IMR-90 (cell line): ENCODE data around the gene ANKRD55. TPM values are rescaled to one million over a fixed set of nuclear protein-coding genes. Genes with fewer than 3 reads are reported as not detected.

Experiments used
- ATAC-seq: fragments of 200-7000 bp; cut with Tn5 transposase; 2 replicates; pipeline ENCODE4 v1.9.1; 2020; ENCODE audit warnings: low read depth, mild to moderate bottlenecking, moderate library complexity
- BruUV-seq: library from RNA; stranded (reverse); fragments of 400-500 nt; replicated peaks from 2 replicates; lab custom pipeline; 2021; lab: Mats Ljungman, UMichigan
- CTCF ChIA-PET: fragments of 300-600 bp; formaldehyde crosslinking; extraction: SDS; loops from one replicate; lab custom pipeline; 2021; ENCODE audit warnings: antibody characterized with exemption; lab: Yijun Ruan, JAX
- POLR2A ChIA-PET: fragments of 300-600 bp; sonication (Branson Sonifier 250); formaldehyde crosslinking; loops from one replicate; lab custom pipeline; 2022; ENCODE audit warnings: antibody characterized with exemption; ENCODE audit not compliant: unreplicated experiment; lab: Charles Lee
- DNase-seq: peaks from one replicate; pipeline ENCODE4 v3.0.0; 2013
- H2AFZ ChIP-seq: replicated peaks from 2 replicates; pipeline ENCODE3; 2013; ENCODE audit warnings: low read length, mild to moderate bottlenecking; ENCODE audit not compliant: poor library complexity
- H2AK5ac ChIP-seq: 2 replicates; pipeline ENCODE4 v1.6.1; 2013; ENCODE audit warnings: low read depth, low read length, inconsistent platforms
- H2AK9ac ChIP-seq: replicated peaks from 2 replicates; pipeline ENCODE3; 2013; ENCODE audit warnings: mild to moderate bottlenecking, low read depth, low read length, moderate library complexity; ENCODE audit not compliant: poor library complexity
- H2BK120ac ChIP-seq: 2 replicates; pipeline ENCODE4 v1.6.1; 2013; ENCODE audit warnings: low read depth, low read length, inconsistent platforms
- H2BK15ac ChIP-seq: 3 replicates; pipeline ENCODE4 v1.6.1; 2013; ENCODE audit warnings: low read depth, low read length, inconsistent platforms
- H2BK20ac ChIP-seq: 2 replicates; pipeline ENCODE4 v1.6.1; 2013; ENCODE audit warnings: low read depth, mild to moderate bottlenecking, inconsistent platforms, low read length, moderate library complexity
- H2BK5ac ChIP-seq: 2 replicates; pipeline ENCODE4 v1.6.1; 2013; ENCODE audit warnings: mild to moderate bottlenecking, low read depth, low read length, inconsistent platforms; ENCODE audit not compliant: poor library complexity, severe bottlenecking
- H3K14ac ChIP-seq: replicated peaks from 2 replicates; pipeline ENCODE4 v1.6.1; 2013; ENCODE audit warnings: low read depth, low read length, inconsistent platforms
- H3K18ac ChIP-seq: 2 replicates; pipeline ENCODE4 v1.6.1; 2013; ENCODE audit warnings: low read depth, low read length, control low read depth
- H3K23ac ChIP-seq: 2 replicates; pipeline ENCODE4 v1.6.1; 2013; ENCODE audit warnings: low read depth, low read length, inconsistent platforms
- H3K27ac ChIP-seq: 2 replicates; pipeline ENCODE4 v1.5.1; 2013; ENCODE audit warnings: mild to moderate bottlenecking, control low read depth, low read length; ENCODE audit not compliant: insufficient read depth
- H3K27me3 ChIP-seq: 2 replicates; pipeline ENCODE4 v1.6.1; 2013; ENCODE audit warnings: low read length; ENCODE audit not compliant: control insufficient read depth, insufficient read depth
- H3K36me3 ChIP-seq: 2 replicates; pipeline ENCODE4 v1.6.1; 2013; ENCODE audit warnings: low read length, mixed read lengths; ENCODE audit not compliant: control insufficient read depth, insufficient read depth
- H3K4ac ChIP-seq: 2 replicates; pipeline ENCODE4 v1.6.1; 2013; ENCODE audit warnings: low read depth, low read length, inconsistent platforms
- H3K4me1 ChIP-seq: 2 replicates; pipeline ENCODE4 v1.6.1; 2013; ENCODE audit warnings: low read length, mixed read lengths; ENCODE audit not compliant: control insufficient read depth, insufficient read depth
- H3K4me2 ChIP-seq: 2 replicates; pipeline ENCODE4 v1.6.1; 2013; ENCODE audit warnings: low read depth, mild to moderate bottlenecking, control low read depth, low read length, moderate library complexity
- H3K4me3 ChIP-seq: 2 replicates; pipeline ENCODE4 v1.5.1; 2013; ENCODE audit warnings: low read depth, mild to moderate bottlenecking, control low read depth, low read length, moderate library complexity; ENCODE audit not compliant: insufficient read depth
- H3K56ac ChIP-seq: 2 replicates; pipeline ENCODE4 v1.6.1; 2013; ENCODE audit warnings: low read length, inconsistent platforms; ENCODE audit not compliant: insufficient read depth; ENCODE audit errors: extremely low read depth
- H3K79me1 ChIP-seq, 2 experiments: 2 replicates each; pipeline ENCODE4 v1.6.1; 2013; ENCODE audit warnings: low read length in 2 of 2, inconsistent platforms in 1 of 2, low read depth in 1 of 2
- H3K9ac ChIP-seq: 2 replicates; pipeline ENCODE4 v1.6.1; 2013; ENCODE audit warnings: low read depth, low read length, control low read depth
- H3K9me1 ChIP-seq: 2 replicates; pipeline ENCODE4 v1.6.1; 2013; ENCODE audit warnings: low read length, inconsistent platforms; ENCODE audit not compliant: insufficient read depth
- H3K9me3 ChIP-seq: 2 replicates; pipeline ENCODE4 v1.6.1; 2013; ENCODE audit warnings: low read length; ENCODE audit not compliant: control insufficient read depth, insufficient read depth
- H4K20me1 ChIP-seq: 2 replicates; pipeline ENCODE4 v1.6.1; 2013; ENCODE audit warnings: low read length, inconsistent platforms; ENCODE audit not compliant: insufficient read depth
- H4K5ac ChIP-seq: 2 replicates; pipeline ENCODE4 v1.6.1; 2013; ENCODE audit warnings: mild to moderate bottlenecking, low read depth, low read length, control low read depth
- H4K8ac ChIP-seq, 2 experiments: 2 replicates each; pipeline ENCODE4 v1.6.1; 2013; ENCODE audit warnings: low read depth in 2 of 2, low read length in 2 of 2, control low read depth in 1 of 2, inconsistent platforms in 1 of 2
- H4K91ac ChIP-seq: 2 replicates; pipeline ENCODE4 v1.6.1; 2013; ENCODE audit warnings: low read depth, low read length, inconsistent platforms; ENCODE audit not compliant: insufficient read depth
- BHLHE40 ChIP-seq: fragments of 150-350 bp; IDR thresholded peaks from 2 replicates; pipeline ENCODE4 v1.6.1; 2016; ENCODE audit warnings: mild to moderate bottlenecking, low read depth, low read length
- CEBPB ChIP-seq: IDR thresholded peaks from 2 replicates; pipeline ENCODE4 v1.6.1; 2012; ENCODE audit warnings: low read depth, low read length, improper control_type of control experiment
- CHD1 ChIP-seq: IDR thresholded peaks from 2 replicates; pipeline ENCODE4 v1.6.1; 2012; ENCODE audit warnings: low read depth, low read length, improper control_type of control experiment
- FOS ChIP-seq: fragments of 150-350 bp; IDR thresholded peaks from 2 replicates; pipeline ENCODE4 v1.6.1; 2016; ENCODE audit warnings: low read depth, low read length
- MAFK ChIP-seq: IDR thresholded peaks from 2 replicates; pipeline ENCODE4 v1.6.1; 2012; ENCODE audit warnings: low read depth, low read length, improper control_type of control experiment
- MAZ ChIP-seq: IDR thresholded peaks from 2 replicates; pipeline ENCODE4 v1.6.1; 2012; ENCODE audit warnings: low read depth, mild to moderate bottlenecking, low read length, improper control_type of control experiment, moderate library complexity, borderline replicate concordance
- POLR2A ChIP-seq: IDR thresholded peaks from 2 replicates; pipeline ENCODE4 v1.6.1; 2012; ENCODE audit warnings: mild to moderate bottlenecking, low read depth, low read length
- RAD21 ChIP-seq: IDR thresholded peaks from 2 replicates; pipeline ENCODE4 v1.6.1; 2012; ENCODE audit warnings: low read length, improper control_type of control experiment
- SMC3 ChIP-seq: fragments of 150-350 bp; IDR thresholded peaks from 2 replicates; pipeline ENCODE4 v1.6.1; 2016; ENCODE audit warnings: low read depth, mild to moderate bottlenecking, antibody characterized with exemption, low read length, moderate library complexity
- WGBS, 2 experiments: methylation state at CpG; one replicate each; pipeline versions ENCODE4 v1.1.5 to v1.1.7; 2013; ENCODE audit warnings: missing lambda C conversion rate in 2 of 2; ENCODE audit not compliant: insufficient read length in 1 of 2; ENCODE audit errors: extremely low coverage in 2 of 2; 5-methylcytosine and 5-hydroxymethylcytosine counted together
- dilution Hi-C: fragments of 300-500 bp; cut with HindIII; formaldehyde crosslinking; loops from one replicate; pipeline ENCODE4 v1.14.3; 2018; ENCODE audit warnings: low sequenced_read_pairs; ENCODE audit not compliant: unreplicated experiment
- in situ Hi-C: fragments of 300-500 bp; cut with MboI; formaldehyde crosslinking; loops from 3 replicates; pipeline ENCODE4 v1.14.3; 2019; ENCODE audit warnings: low sequenced_read_pairs, inconsistent platforms, mixed read lengths
- intact Hi-C: fragments of 100-400 bp; cut with micrococcal nuclease; formaldehyde crosslinking; loops from 2 replicates; pipeline ENCODE4 v1.10.0; 2022
- polyA plus RNA-seq, 3 experiments: library from polyadenylated mRNA; depleted of rRNA; stranded (reverse); fragments of >200 nt; gene quantifications; 2 replicates each; pipeline ENCODE4 v1.2.3, GENCODE V29; 2012; ENCODE audit warnings: low replicate concordance in 1 of 3
- total RNA-seq: library from RNA; depleted of rRNA; stranded (reverse); fragments of >200 nt; gene quantifications from 2 replicates; pipeline ENCODE4 v1.2.3, GENCODE V29; 2012
- TF ChIP-seq, protein P1 (sequence below): conservative IDR thresholded peaks from 2 replicates; pipeline ENCODE4 v1.5.1; 2012; ENCODE audit warnings: mild to moderate bottlenecking, low read depth, low read length, improper control_type of control experiment
- TF ChIP-seq, protein P2 (sequence below): fragments of 150-350 bp; IDR thresholded peaks from 2 replicates; pipeline ENCODE4 v1.6.1; 2017; ENCODE audit warnings: mild to moderate bottlenecking, antibody characterized with exemption, low read length, low read depth

Gene ANKRD55
- total and polyA plus RNA-seq, 2 of the 4 experiments (the other 2 are of a cell fraction), result not detected

DNA sequence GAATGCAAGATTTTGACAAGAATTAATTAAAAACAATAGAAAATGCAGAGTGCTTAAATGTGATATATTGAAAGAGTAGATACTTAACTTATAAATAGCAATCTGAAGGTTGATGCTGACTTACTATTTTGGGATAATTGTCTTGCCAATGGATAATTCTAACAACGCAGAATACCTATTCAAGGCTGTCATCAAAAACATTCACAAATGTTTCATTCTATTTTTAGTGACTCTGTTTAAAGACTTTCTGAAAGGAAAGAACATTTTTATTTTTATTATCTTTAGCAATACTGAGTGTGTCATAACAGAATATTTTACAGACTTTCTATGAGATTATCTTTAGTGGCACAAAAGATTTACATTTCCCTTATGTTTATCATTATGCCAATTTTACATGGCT is 38.1 kb downstream of the ANKRD55 start:
- Histone ChIP-seq H3K27ac (no peak overlapping the region), H3K4me3 (no peak overlapping the region), H3K9me1 (no peaks in the 10 kb centered on the region), H3K56ac (no peak overlapping the region), H3K79me1 (no peaks in the 10 kb centered on the region), H3K27me3 (no peaks in the 10 kb centered on the region), H2BK5ac (no peak overlapping the region), H4K5ac (no peak overlapping the region), H4K91ac (no peak overlapping the region), H2BK20ac (no peak overlapping the region), H3K9ac (no peak overlapping the region), H2AK9ac (no peak overlapping the region), H3K4ac (no peak overlapping the region), H2BK15ac (no peak overlapping the region), H2AFZ (no peak overlapping the region), H3K4me2 (no peak overlapping the region), H4K20me1 (no peaks in the 10 kb centered on the region), H2AK5ac (no peak overlapping the region), H3K14ac (no peak overlapping the region), H4K8ac (no peak overlapping the region), H3K9me3 (peaks cover 2% of the 10 kb centered on the region; the same call in 1 of the 2 replicates), H3K4me1 (peaks cover 2% of the 10 kb centered on the region; the same call in 1 of the 2 replicates), H3K18ac (no peak overlapping the region), H3K23ac (no peak overlapping the region), H2BK120ac (no peak overlapping the region), H3K36me3 (no peaks in the 10 kb centered on the region)
- CTCF ChIA-PET, result no interaction called here
- WGBS, 2 experiments, result no CpG with 5 or more reads among the region's 1 CpG
- in situ Hi-C loops, result loop anchor here (5.0 kb wide), 1 partner anchor 203 kb away; the partner anchor contains the start of gene IL6ST
- POLR2A ChIA-PET, result no interaction called here
- dilution Hi-C loops, result no loop called here
- BruUV-seq, result no TSS peak
- TF ChIP-seq, protein P1, sequence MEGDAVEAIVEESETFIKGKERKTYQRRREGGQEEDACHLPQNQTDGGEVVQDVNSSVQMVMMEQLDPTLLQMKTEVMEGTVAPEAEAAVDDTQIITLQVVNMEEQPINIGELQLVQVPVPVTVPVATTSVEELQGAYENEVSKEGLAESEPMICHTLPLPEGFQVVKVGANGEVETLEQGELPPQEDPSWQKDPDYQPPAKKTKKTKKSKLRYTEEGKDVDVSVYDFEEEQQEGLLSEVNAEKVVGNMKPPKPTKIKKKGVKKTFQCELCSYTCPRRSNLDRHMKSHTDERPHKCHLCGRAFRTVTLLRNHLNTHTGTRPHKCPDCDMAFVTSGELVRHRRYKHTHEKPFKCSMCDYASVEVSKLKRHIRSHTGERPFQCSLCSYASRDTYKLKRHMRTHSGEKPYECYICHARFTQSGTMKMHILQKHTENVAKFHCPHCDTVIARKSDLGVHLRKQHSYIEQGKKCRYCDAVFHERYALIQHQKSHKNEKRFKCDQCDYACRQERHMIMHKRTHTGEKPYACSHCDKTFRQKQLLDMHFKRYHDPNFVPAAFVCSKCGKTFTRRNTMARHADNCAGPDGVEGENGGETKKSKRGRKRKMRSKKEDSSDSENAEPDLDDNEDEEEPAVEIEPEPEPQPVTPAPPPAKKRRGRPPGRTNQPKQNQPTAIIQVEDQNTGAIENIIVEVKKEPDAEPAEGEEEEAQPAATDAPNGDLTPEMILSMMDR, result no peak
- TF ChIP-seq POLR2A (no peak), FOS (no peak), MAZ (no peak), CEBPB (no peak), MAFK (no peak), RAD21 (no peak), CHD1 (no peak), BHLHE40 (no peak), SMC3 (no peak)
- TF ChIP-seq, protein P2, sequence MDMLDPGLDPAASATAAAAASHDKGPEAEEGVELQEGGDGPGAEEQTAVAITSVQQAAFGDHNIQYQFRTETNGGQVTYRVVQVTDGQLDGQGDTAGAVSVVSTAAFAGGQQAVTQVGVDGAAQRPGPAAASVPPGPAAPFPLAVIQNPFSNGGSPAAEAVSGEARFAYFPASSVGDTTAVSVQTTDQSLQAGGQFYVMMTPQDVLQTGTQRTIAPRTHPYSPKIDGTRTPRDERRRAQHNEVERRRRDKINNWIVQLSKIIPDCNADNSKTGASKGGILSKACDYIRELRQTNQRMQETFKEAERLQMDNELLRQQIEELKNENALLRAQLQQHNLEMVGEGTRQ, result no peak
- intact Hi-C loops, result loop anchor here (10.0 kb wide), 1 partner anchor 870 kb away; no protein-coding TSS in a partner anchor
- DNase-seq (no peak), ATAC-seq (no peak)
